Glutamatergic neuron (in vitro differentiated cells): Measurements from ENCODE around the gene MINDY2. TPM values are rescaled to one million over a fixed set of nuclear protein-coding genes. Genes with fewer than 3 reads are reported as not detected.
"Not testable (repeated sequence)": the region's sequence is repeated elsewhere in the genome, so short reads cannot be mapped to it uniquely, and the experiment has no call there.

Experiments used
- DNase-seq: peaks from one replicate; pipeline ENCODE4 v3.0.0; 2022
- H3K27ac Mint-ChIP-seq: one replicate; pipeline ENCODE4 v1.8.0; 2020; ENCODE audit warnings: mild to moderate bottlenecking, mixed read lengths, inconsistent platforms; ENCODE audit not compliant: unreplicated experiment
- H3K27me3 Mint-ChIP-seq: one replicate; pipeline ENCODE4 v1.8.0; 2020; ENCODE audit warnings: mild to moderate bottlenecking, moderate library complexity, mixed read lengths, inconsistent platforms; ENCODE audit not compliant: unreplicated experiment
- H3K36me3 Mint-ChIP-seq: one replicate; pipeline ENCODE4 v1.8.0; 2020; ENCODE audit warnings: mild to moderate bottlenecking, mixed read lengths, inconsistent platforms; ENCODE audit not compliant: unreplicated experiment
- H3K4me1 Mint-ChIP-seq: one replicate; pipeline ENCODE4 v1.8.0; 2020; ENCODE audit warnings: mild to moderate bottlenecking, low read depth, mixed read lengths, inconsistent platforms; ENCODE audit not compliant: unreplicated experiment
- H3K4me3 Mint-ChIP-seq: one replicate; pipeline ENCODE4 v1.8.0; 2020; ENCODE audit warnings: mild to moderate bottlenecking, mixed read lengths, inconsistent platforms; ENCODE audit not compliant: unreplicated experiment
- H3K9me3 Mint-ChIP-seq: one replicate; pipeline ENCODE4 v1.8.0; 2020; ENCODE audit warnings: mild to moderate bottlenecking, moderate library complexity, mixed read lengths, inconsistent platforms; ENCODE audit not compliant: unreplicated experiment
- CTCF ChIP-seq: fragments of 200-600 bp; sonication (generic); IDR thresholded peaks from one replicate; pipeline ENCODE4 v1.5.0; 2021; ENCODE audit not compliant: partially characterized antibody, unreplicated experiment
- total RNA-seq: library from RNA; stranded (reverse); fragmentation: NEBNext Ultra II Directional; extraction: Animal tissue kit (Norgen Biotek cat#: 25700); gene quantifications from one replicate; pipeline ENCODE4 v1.2.1, GENCODE V29; 2021; ENCODE audit not compliant: unreplicated experiment

Gene MINDY2
- total RNA-seq, 1 donor from 2014 or later, result 34.3 TPM

- H3K4me1 Mint-ChIP-seq, result no peaks in the 10 kb centered on the region
- DNase-seq, result no peak
- no peaks in the 10 kb centered on the region for H3K9me3 Mint-ChIP-seq
- no peak for TF ChIP-seq CTCF
- no peak overlapping the region for H3K27ac Mint-ChIP-seq
- no peak overlapping the region for H3K4me3 Mint-ChIP-seq
- H3K36me3 Mint-ChIP-seq, result peaks cover 10% of the 10 kb centered on the region
- H3K27me3 Mint-ChIP-seq, result peaks cover 4% of the 10 kb centered on the region
Measured at GRCh38 chr15:58882243-58882642, 111.1 kb downstream of the MINDY2 start.

- not testable (repeated sequence) for H3K27ac Mint-ChIP-seq, H3K4me1 Mint-ChIP-seq, DNase-seq, H3K4me3 Mint-ChIP-seq, H3K27me3 Mint-ChIP-seq, H3K9me3 Mint-ChIP-seq
- peaks cover 12% of the 10 kb centered on the region for H3K36me3 Mint-ChIP-seq
Measured at GRCh38 chr15:58883926-58884325, 112.8 kb downstream of the MINDY2 start.

DNA sequence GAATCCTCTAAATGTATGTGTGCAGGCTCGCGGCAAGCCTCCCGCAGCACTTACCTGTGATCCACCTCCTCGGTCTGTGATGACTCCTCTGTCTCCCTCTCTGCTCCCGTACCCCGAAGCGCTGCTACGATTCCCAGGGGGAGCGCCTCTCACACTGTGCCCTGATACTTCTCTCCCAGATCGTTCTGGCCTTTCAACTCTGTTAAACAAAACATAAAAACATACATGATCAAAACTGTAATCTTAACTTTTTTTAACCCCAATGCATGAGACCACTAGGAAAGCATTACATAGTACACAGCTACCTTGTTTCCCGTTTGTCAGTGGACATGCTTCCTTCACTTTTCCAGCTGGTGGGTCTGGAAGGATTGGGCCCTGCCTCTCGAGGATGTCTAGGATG lies 115.8 kb downstream of the MINDY2 start:
- Mint-ChIP-seq H3K4me3 (no peak overlapping the region), H3K27me3 (peaks cover 6% of the 10 kb centered on the region), H3K27ac (no peak overlapping the region), H3K9me3 (peaks cover 1% of the 10 kb centered on the region), H3K36me3 (peaks cover 12% of the 10 kb centered on the region), H3K4me1 (no peaks in the 10 kb centered on the region)
- no peak for TF ChIP-seq CTCF
- DNase-seq, result no peak

DNA sequence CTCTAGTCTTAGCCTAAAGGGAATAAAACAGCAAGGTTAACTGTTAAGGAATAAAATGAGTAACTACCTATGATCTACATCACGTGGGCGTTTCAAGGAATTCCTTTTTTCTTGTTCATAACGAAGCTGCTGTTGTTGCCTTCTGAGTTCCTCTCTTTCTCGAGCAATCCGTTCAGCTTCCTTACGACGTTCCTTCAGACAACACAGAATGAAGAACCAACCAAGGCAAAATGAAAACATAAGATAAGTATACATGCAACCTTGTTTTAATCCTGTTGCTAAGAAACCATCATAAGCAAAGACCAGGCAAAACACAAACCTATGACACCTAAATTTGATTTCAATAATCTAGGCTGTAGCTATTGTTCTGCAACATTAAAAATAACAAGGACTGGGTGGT lies 118.3 kb downstream of the MINDY2 start:
- H3K27me3 Mint-ChIP-seq, result peaks cover 4% of the 10 kb centered on the region
- H3K27ac Mint-ChIP-seq, result no peak overlapping the region
- peaks cover 8% of the 10 kb centered on the region for H3K36me3 Mint-ChIP-seq
- TF ChIP-seq CTCF, result no peak
- H3K4me3 Mint-ChIP-seq, result no peak overlapping the region
- no peaks in the 10 kb centered on the region for H3K4me1 Mint-ChIP-seq
- H3K9me3 Mint-ChIP-seq, result peaks cover 3% of the 10 kb centered on the region
- no peak for DNase-seq

DNA sequence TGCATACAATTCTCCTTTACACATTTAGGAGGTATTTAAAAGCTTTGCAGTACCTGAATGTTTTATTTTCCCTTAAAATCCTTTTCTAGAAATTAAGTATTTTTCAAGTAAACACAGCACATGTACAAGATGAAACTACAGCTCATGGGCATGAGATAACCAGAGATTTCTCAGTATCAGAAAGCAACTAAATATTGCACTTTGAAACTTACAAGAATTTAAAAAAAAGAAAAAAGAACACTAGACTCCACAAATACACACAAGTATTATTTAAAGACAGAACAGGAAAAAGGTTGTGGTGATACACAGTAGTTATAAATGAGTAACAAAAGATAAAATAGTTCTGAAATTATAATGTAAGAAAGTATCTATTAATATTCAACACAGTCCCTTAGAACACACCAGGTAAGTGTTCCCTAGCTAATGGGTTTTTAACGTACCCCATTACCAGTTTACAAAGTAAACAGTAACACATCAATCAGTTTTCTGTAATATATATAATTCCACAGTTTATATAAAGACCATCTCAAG lies 127.1 kb downstream of the MINDY2 start:
- Mint-ChIP-seq H3K4me3 (no peak overlapping the region), H3K9me3 (peaks cover 1% of the 10 kb centered on the region), H3K4me1 (no peaks in the 10 kb centered on the region), H3K27me3 (no peaks in the 10 kb centered on the region), H3K36me3 (no peaks in the 10 kb centered on the region), H3K27ac (no peak overlapping the region)
- TF ChIP-seq CTCF, result no peak
- no peak for DNase-seq
